ENCODE measurements around the gene WDR43.

DNA sequence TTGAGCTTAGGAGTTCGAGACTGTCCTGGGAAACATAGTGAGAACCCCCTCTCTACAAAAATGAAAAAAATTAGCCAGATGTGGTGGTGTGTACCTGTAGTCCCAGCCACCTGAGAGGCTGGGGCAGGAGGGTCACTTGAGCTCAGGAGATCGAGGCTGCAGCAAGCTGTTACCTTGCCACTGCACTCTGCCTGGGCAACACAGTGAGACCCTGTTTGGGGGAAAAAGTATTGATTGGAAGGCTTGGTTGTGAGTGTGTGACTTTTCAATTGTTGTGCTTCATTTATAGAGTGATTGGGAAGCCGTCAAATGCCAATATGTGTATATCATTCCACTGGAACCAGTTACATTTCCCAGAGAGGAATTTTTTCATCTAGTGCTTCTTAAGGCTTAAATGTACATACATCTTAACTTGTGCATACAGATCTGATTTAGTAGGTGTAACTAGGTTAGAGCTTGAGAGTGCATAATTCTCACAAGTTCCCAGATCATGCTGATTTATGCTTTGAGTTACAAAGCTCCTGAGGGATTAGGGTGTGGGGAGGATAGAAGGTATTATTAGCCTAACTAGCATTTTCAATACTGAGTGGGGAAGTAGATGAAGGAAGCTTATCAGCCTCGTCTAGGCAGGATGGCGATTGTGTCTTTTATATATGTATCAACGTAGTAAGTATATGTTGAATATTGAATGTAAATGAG, 15.3 kb downstream of the WDR43 start:
- TF ChIP-seq ZFP30 (CRISPR knock-in tag; IDR thresholded peaks at IDR 0.05) (no peak), ZNF8 (CRISPR knock-in tag; IDR thresholded peaks at IDR 0.05) (no peak), ESRRG (CRISPR knock-in tag; IDR thresholded peaks at IDR 0.05) (no peak), OSR1 (CRISPR knock-in tag; IDR thresholded peaks at IDR 0.05) (no peak), TOX (CRISPR knock-in tag; IDR thresholded peaks at IDR 0.05; ENCODE audit: borderline replicate concordance) (no peak), RARB (CRISPR knock-in tag; IDR thresholded peaks at IDR 0.05) (no peak), TCF4 (CRISPR knock-in tag; IDR thresholded peaks at IDR 0.05; ENCODE audit: borderline replicate concordance) (no peak), CREB5 (CRISPR knock-in tag; IDR thresholded peaks at IDR 0.05; ENCODE audit: low read depth) (no peak), ARNTL (CRISPR knock-in tag; IDR thresholded peaks at IDR 0.05; ENCODE audit: borderline replicate concordance, low read depth) (no peak), ZFP3 (CRISPR knock-in tag; IDR thresholded peaks at IDR 0.05) (no peak)
- TF ChIP-seq, protein P1, sequence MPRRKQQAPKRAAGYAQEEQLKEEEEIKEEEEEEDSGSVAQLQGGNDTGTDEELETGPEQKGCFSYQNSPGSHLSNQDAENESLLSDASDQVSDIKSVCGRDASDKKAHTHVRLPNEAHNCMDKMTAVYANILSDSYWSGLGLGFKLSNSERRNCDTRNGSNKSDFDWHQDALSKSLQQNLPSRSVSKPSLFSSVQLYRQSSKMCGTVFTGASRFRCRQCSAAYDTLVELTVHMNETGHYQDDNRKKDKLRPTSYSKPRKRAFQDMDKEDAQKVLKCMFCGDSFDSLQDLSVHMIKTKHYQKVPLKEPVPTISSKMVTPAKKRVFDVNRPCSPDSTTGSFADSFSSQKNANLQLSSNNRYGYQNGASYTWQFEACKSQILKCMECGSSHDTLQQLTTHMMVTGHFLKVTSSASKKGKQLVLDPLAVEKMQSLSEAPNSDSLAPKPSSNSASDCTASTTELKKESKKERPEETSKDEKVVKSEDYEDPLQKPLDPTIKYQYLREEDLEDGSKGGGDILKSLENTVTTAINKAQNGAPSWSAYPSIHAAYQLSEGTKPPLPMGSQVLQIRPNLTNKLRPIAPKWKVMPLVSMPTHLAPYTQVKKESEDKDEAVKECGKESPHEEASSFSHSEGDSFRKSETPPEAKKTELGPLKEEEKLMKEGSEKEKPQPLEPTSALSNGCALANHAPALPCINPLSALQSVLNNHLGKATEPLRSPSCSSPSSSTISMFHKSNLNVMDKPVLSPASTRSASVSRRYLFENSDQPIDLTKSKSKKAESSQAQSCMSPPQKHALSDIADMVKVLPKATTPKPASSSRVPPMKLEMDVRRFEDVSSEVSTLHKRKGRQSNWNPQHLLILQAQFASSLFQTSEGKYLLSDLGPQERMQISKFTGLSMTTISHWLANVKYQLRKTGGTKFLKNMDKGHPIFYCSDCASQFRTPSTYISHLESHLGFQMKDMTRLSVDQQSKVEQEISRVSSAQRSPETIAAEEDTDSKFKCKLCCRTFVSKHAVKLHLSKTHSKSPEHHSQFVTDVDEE (CRISPR knock-in tag; IDR thresholded peaks at IDR 0.05), result no peak
- TF ChIP-seq, protein P2, sequence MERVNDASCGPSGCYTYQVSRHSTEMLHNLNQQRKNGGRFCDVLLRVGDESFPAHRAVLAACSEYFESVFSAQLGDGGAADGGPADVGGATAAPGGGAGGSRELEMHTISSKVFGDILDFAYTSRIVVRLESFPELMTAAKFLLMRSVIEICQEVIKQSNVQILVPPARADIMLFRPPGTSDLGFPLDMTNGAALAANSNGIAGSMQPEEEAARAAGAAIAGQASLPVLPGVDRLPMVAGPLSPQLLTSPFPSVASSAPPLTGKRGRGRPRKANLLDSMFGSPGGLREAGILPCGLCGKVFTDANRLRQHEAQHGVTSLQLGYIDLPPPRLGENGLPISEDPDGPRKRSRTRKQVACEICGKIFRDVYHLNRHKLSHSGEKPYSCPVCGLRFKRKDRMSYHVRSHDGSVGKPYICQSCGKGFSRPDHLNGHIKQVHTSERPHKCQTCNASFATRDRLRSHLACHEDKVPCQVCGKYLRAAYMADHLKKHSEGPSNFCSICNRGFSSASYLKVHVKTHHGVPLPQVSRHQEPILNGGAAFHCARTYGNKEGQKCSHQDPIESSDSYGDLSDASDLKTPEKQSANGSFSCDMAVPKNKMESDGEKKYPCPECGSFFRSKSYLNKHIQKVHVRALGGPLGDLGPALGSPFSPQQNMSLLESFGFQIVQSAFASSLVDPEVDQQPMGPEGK (CRISPR knock-in tag; IDR thresholded peaks at IDR 0.05; ENCODE audit: borderline replicate concordance), result no peak
- TF ChIP-seq, protein P3, sequence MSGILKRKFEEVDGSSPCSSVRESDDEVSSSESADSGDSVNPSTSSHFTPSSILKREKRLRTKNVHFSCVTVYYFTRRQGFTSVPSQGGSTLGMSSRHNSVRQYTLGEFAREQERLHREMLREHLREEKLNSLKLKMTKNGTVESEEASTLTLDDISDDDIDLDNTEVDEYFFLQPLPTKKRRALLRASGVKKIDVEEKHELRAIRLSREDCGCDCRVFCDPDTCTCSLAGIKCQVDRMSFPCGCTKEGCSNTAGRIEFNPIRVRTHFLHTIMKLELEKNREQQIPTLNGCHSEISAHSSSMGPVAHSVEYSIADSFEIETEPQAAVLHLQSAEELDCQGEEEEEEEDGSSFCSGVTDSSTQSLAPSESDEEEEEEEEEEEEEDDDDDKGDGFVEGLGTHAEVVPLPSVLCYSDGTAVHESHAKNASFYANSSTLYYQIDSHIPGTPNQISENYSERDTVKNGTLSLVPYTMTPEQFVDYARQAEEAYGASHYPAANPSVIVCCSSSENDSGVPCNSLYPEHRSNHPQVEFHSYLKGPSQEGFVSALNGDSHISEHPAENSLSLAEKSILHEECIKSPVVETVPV (CRISPR knock-in tag; IDR thresholded peaks at IDR 0.05), result no peak

Measured in SK-N-SH treated with all-trans-retinoic acid at 6 μM for 48 hours (cell line).